SH-SY5Y (cell line): Measurements from ENCODE around the gene PCED1B.

Experiments
- GATA2 ChIP-seq: IDR thresholded peaks from 2 replicates; pipeline ENCODE4 v1.6.1; 2011; ENCODE audit warnings: mild to moderate bottlenecking, low read depth, low read length
- GATA3 ChIP-seq: IDR thresholded peaks from 2 replicates; pipeline ENCODE4 v1.6.1; 2011; ENCODE audit warnings: low read depth, mild to moderate bottlenecking, low read length, moderate library complexity

DNA sequence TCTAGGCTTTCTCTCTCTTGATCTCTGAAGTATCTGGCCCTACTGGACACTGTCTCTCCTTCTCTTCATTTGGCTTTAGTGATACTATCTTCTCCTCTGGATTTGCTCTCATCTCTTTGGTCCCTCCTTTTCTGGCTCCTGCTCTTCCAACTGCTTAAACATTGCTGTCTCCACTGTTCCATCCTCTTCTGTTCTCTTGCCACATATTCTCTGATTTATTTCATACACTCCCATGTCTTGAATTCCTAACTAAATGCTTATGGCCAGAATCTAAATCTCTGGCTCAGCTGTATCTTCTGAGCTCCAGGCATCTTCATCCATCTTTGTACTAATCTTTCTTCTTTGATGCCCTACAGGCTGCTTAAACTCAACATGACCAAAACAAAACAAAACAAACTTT, 25.5 kb upstream of the PCED1B start:
- TF ChIP-seq GATA2 (no peak), GATA3 (no peak)
